TTC549 (cell line): ENCODE results near the gene RABGAP1L.
A peak's percentile ranks its signal among the peaks of the same experiment; 100 is the strongest.
"Not testable (repeated sequence)": the region's sequence is repeated elsewhere in the genome, so short reads cannot be mapped to it uniquely, and the experiment has no call there.

Source experiments
- FAIRE-seq: peaks from 2 replicates; lab custom pipeline; 2012; peaks lifted over from hg19 to GRCh38; lab: Jason Lieb, UNC

Gene RABGAP1L

GRCh38 chr1:174583316-174583715 is 424.0 kb downstream of the RABGAP1L start:
- no peak for FAIRE-seq

- no peak for FAIRE-seq
Measured at GRCh38 chr1:174584071-174584470, 424.8 kb downstream of the RABGAP1L start.

- FAIRE-seq = not testable (repeated sequence)
Measured at GRCh38 chr1:174588618-174589017, 429.3 kb downstream of the RABGAP1L start.

GRCh38 chr1:174605198-174605597 is 445.9 kb downstream of the RABGAP1L start:
- no peak for FAIRE-seq

GRCh38 chr1:174606471-174606870 is 447.2 kb downstream of the RABGAP1L start:
- FAIRE-seq = no peak

- FAIRE-seq = not testable (repeated sequence)
Measured at GRCh38 chr1:174617905-174618304, 458.6 kb downstream of the RABGAP1L start.

GRCh38 chr1:174623324-174624035 is 464.2 kb downstream of the RABGAP1L start:
- FAIRE-seq = no peak

- no peak for FAIRE-seq
Measured at GRCh38 chr1:174626031-174627025, 467.0 kb downstream of the RABGAP1L start.

- no peak for FAIRE-seq
Measured at GRCh38 chr1:174637487-174637886, 478.2 kb downstream of the RABGAP1L start.

- no peak for FAIRE-seq
Measured at GRCh38 chr1:174639461-174639860, 480.1 kb downstream of the RABGAP1L start.

GRCh38 chr1:174640783-174641182 is 481.5 kb downstream of the RABGAP1L start:
- peak; percentile 94 for FAIRE-seq

GRCh38 chr1:174642393-174642792 is 483.1 kb downstream of the RABGAP1L start:
- no peak for FAIRE-seq

- FAIRE-seq = no peak
Measured at GRCh38 chr1:174643206-174643605, 483.9 kb downstream of the RABGAP1L start.

- not testable (repeated sequence) for FAIRE-seq
Measured at GRCh38 chr1:174649572-174649971, 490.3 kb downstream of the RABGAP1L start.

- no peak for FAIRE-seq
Measured at GRCh38 chr1:174652569-174653280, 493.4 kb downstream of the RABGAP1L start.

- peak; percentile 78 for FAIRE-seq
Measured at GRCh38 chr1:174654560-174654959, 495.2 kb downstream of the RABGAP1L start.

GRCh38 chr1:174656409-174657059 is 497.2 kb downstream of the RABGAP1L start:
- FAIRE-seq = no peak

- FAIRE-seq = no peak
Measured at GRCh38 chr1:174657411-174657810, 498.1 kb downstream of the RABGAP1L start.

GRCh38 chr1:174657893-174658292 is 498.6 kb downstream of the RABGAP1L start:
- no peak for FAIRE-seq

GRCh38 chr1:174659823-174660222 is 500.5 kb downstream of the RABGAP1L start:
- no peak for FAIRE-seq

GRCh38 chr1:174660476-174660875 is 501.2 kb downstream of the RABGAP1L start:
- no peak for FAIRE-seq

GRCh38 chr1:174663358-174663757 is 504.0 kb downstream of the RABGAP1L start:
- no peak for FAIRE-seq
